Tibial nerve (tissue), 4 donors: ENCODE measurements around the gene SLC38A11. TPM values are rescaled to one million over a fixed set of nuclear protein-coding genes. Genes with fewer than 3 reads are reported as not detected.

ENCODE experiments used
- DNase-seq, 2 donors: peaks; one replicate each; pipeline ENCODE4 v3.0.0-alpha.2; 2019; ENCODE audit warnings: low spot score in 2 of 2
- H3K27ac ChIP-seq, 4 donors: fragments of 200-600 bp; sonication (generic) in 3 of 4; one replicate each; pipeline ENCODE4 v1.5.1; 2017 to 2019; ENCODE audit warnings: mild to moderate bottlenecking in 1 of 4
- H3K27me3 ChIP-seq, 2 donors: fragments of 200-600 bp; sonication (generic) in 1 of 2; one replicate each; pipeline versions ENCODE4 v1.5.1 to v1.6.0; 2017 to 2019
- H3K36me3 ChIP-seq, 3 donors: fragments of 200-600 bp; sonication (generic); one replicate each; pipeline ENCODE4 v1.5.1; 2018 to 2019
- H3K4me1 ChIP-seq, 4 donors: fragments of 200-600 bp; sonication (generic) in 3 of 4; one replicate each; pipeline ENCODE4 v1.5.1; 2017 to 2019
- H3K4me3 ChIP-seq, 4 donors: fragments of 200-600 bp; sonication (generic) in 3 of 4; one replicate each; pipeline ENCODE4 v1.5.1; 2017 to 2019; ENCODE audit warnings: mild to moderate bottlenecking in 1 of 4, moderate library complexity in 1 of 4
- H3K9me3 ChIP-seq, 4 donors: fragments of 200-600 bp; sonication (generic) in 3 of 4; one replicate each; pipeline ENCODE4 v1.5.1; 2017 to 2019
- EP300 ChIP-seq, 2 donors: sonication (generic); formaldehyde crosslinking; IDR thresholded peaks; one replicate each; pipeline ENCODE4 v1.6.1; 2017; ENCODE audit warnings: antibody characterized with exemption in 2 of 2, mild to moderate bottlenecking in 1 of 2
- POLR2A ChIP-seq, 2 donors: fragments of 450-650 bp; IDR thresholded peaks; one replicate each; pipeline ENCODE4 v1.6.1; 2017; ENCODE audit warnings: antibody characterized with exemption in 2 of 2, mild to moderate bottlenecking in 2 of 2, moderate library complexity in 2 of 2
- WGBS, 2 donors: methylation state at CpG; one replicate each; pipeline ENCODE4 v1.1.5; 2018; 5-methylcytosine and 5-hydroxymethylcytosine counted together
- total RNA-seq, 4 donors: library from RNA; depleted of rRNA; stranded (reverse); fragments of >200 nt; gene quantifications; one replicate each; pipeline ENCODE4 v1.1.0, GENCODE V29; 2016
- TF ChIP-seq, protein P1 (sequence below), 5 experiments: fragments of 200-600 bp in 3 of 5; fragments of 450-650 bp in 2 of 5; sonication (generic) in 3 of 5; IDR thresholded peaks; one replicate each; pipeline ENCODE4 v1.5.1; 2016 to 2019; ENCODE audit warnings: antibody characterized with exemption in 5 of 5, mild to moderate bottlenecking in 3 of 5, moderate library complexity in 2 of 5

SLC38A11 gene
- total RNA-seq, 4 donors from 2014 or later = 1.5 to 4.3 (median 4.2) TPM; not detected in 1

DNA sequence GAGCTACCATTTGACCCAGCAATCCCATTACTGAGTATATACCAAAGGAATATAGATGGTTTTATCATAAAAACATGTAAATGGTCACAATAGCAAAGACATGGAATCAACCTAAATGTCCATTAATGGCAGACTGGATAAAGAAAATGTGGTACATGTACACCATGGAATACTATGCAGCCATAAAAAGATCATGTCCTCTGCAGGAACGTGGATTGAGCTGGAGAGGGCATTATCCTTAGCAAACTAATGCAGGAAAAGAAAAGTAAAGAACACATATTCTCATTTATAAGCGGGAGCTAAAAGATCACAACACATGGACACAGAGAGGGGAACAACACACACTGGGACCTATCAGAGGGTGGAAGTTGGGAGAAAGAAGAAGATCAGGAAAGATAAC is 22.9 kb downstream of the SLC38A11 start:
- Histone ChIP-seq H3K27ac (no peak overlapping the region), H3K9me3 (no peaks in the 10 kb centered on the region), H3K27me3 (no peaks in the 10 kb centered on the region), H3K4me3 (no peak overlapping the region), H3K36me3 (no peaks in the 10 kb centered on the region), H3K4me1 (no peaks in the 10 kb centered on the region)
- TF ChIP-seq POLR2A (IDR thresholded peaks at IDR 0.05) (no peak), EP300 (IDR thresholded peaks at IDR 0.05) (no peak)
- TF ChIP-seq, protein P1, sequence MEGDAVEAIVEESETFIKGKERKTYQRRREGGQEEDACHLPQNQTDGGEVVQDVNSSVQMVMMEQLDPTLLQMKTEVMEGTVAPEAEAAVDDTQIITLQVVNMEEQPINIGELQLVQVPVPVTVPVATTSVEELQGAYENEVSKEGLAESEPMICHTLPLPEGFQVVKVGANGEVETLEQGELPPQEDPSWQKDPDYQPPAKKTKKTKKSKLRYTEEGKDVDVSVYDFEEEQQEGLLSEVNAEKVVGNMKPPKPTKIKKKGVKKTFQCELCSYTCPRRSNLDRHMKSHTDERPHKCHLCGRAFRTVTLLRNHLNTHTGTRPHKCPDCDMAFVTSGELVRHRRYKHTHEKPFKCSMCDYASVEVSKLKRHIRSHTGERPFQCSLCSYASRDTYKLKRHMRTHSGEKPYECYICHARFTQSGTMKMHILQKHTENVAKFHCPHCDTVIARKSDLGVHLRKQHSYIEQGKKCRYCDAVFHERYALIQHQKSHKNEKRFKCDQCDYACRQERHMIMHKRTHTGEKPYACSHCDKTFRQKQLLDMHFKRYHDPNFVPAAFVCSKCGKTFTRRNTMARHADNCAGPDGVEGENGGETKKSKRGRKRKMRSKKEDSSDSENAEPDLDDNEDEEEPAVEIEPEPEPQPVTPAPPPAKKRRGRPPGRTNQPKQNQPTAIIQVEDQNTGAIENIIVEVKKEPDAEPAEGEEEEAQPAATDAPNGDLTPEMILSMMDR (IDR thresholded peaks at IDR 0.05) = no peak
- 87 to 88% methylated on average over 2 of the region's 2 CpGs for WGBS, 2 donors
- no peak for DNase-seq

GRCh38 chr2:164928101-164928673 is 27.1 kb downstream of the SLC38A11 start:
- no peak for TF ChIP-seq EP300 (IDR thresholded peaks at IDR 0.05)
- H3K9me3 ChIP-seq = no peaks in the 10 kb centered on the region
- H3K36me3 ChIP-seq = no peaks in the 10 kb centered on the region
- no peak overlapping the region for H3K27ac ChIP-seq
- no peaks in the 10 kb centered on the region for H3K27me3 ChIP-seq
- no peaks in the 10 kb centered on the region for H3K4me1 ChIP-seq
- no peak for DNase-seq
- H3K4me3 ChIP-seq = no peak overlapping the region

- Histone ChIP-seq H3K27ac (no peak overlapping the region), H3K9me3 (no peaks in the 10 kb centered on the region), H3K4me1 (peaks cover 0 to 5% (median 0%) of the 10 kb centered on the region in 4 donors), H3K27me3 (no peaks in the 10 kb centered on the region), H3K4me3 (no peak overlapping the region), H3K36me3 (no peaks in the 10 kb centered on the region)
- no peak for DNase-seq
- 31 to 32% methylated on average over 3 of the region's 3 CpGs for WGBS, 2 donors
- TF ChIP-seq EP300 (IDR thresholded peaks at IDR 0.05) = no peak
- no peak for TF ChIP-seq POLR2A (IDR thresholded peaks at IDR 0.05)
- TF ChIP-seq, protein P1 (IDR thresholded peaks at IDR 0.05) = no peak
Observed at GRCh38 chr2:164922134-164922533, 33.2 kb downstream of the SLC38A11 start.

GRCh38 chr2:164920430-164920829 is 34.9 kb downstream of the SLC38A11 start:
- 78% methylated on average over 4 of the region's 4 CpGs for WGBS, 2 donors

GRCh38 chr2:164917296-164917903 is 37.9 kb downstream of the SLC38A11 start:
- no peak for TF ChIP-seq POLR2A (IDR thresholded peaks at IDR 0.05)
- TF ChIP-seq, protein P1 (IDR thresholded peaks at IDR 0.05) = peak; percentile 25 to 65 (median 39)
- DNase-seq = peak; percentile 15 to 19
- H3K4me1 ChIP-seq = peaks cover 0 to 17% (median 0%) of the 10 kb centered on the region in 4 donors
- WGBS, 2 donors = 33 to 34% methylated on average over 3 of the region's 3 CpGs
- H3K9me3 ChIP-seq = no peaks in the 10 kb centered on the region
- no peak overlapping the region for H3K27ac ChIP-seq
- H3K4me3 ChIP-seq = no peak overlapping the region
- no peaks in the 10 kb centered on the region for H3K27me3 ChIP-seq
- H3K36me3 ChIP-seq = no peaks in the 10 kb centered on the region

More at GRCh38 chr2:164920430-164920829, 34.9 kb downstream of the SLC38A11 start:
- peaks cover 0 to 6% (median 0%) of the 10 kb centered on the region in 4 donors for H3K4me1 ChIP-seq
- no peak overlapping the region for H3K27ac ChIP-seq
- H3K4me3 ChIP-seq = no peak overlapping the region
- DNase-seq = no peak
- TF ChIP-seq EP300 (IDR thresholded peaks at IDR 0.05) (peak in 1 of 2 donors; percentile 10), POLR2A (IDR thresholded peaks at IDR 0.05) (no peak)
- TF ChIP-seq, protein P1 (IDR thresholded peaks at IDR 0.05) = no peak
- no peaks in the 10 kb centered on the region for H3K27me3 ChIP-seq
- H3K9me3 ChIP-seq = no peaks in the 10 kb centered on the region
- no peaks in the 10 kb centered on the region for H3K36me3 ChIP-seq
